B cell (primary cell): ENCODE data around the gene PTPN7. TPM values are rescaled to one million over a fixed set of nuclear protein-coding genes. Genes with fewer than 3 reads are reported as not detected.
A peak's percentile ranks its signal among the peaks of the same experiment; 100 is the strongest.

Source experiments
- ATAC-seq: fragments of 200-7000 bp; cut with Tn5 transposase; one replicate; pipeline ENCODE4 v1.10.0; 2021; ENCODE audit warnings: low read depth, mild to moderate bottlenecking, moderate number of reproducible peaks, moderate library complexity
- CTCF ChIA-PET: fragments of 350-600 bp; sonication (Branson Sonifier 250); formaldehyde crosslinking; loops from one replicate; lab custom pipeline; 2021; ENCODE audit warnings: antibody characterized with exemption, inconsistent platforms; lab: Charles Lee
- POLR2A ChIA-PET: fragments of 350-600 bp; sonication (Branson Sonifier 250); formaldehyde crosslinking; loops from one replicate; lab custom pipeline; 2021; ENCODE audit warnings: antibody characterized with exemption; lab: Charles Lee
- DNase-seq: peaks from one replicate; pipeline ENCODE4 v3.0.0; 2013
- H2AFZ ChIP-seq: 2 replicates; pipeline ENCODE4 v1.6.1; 2012; ENCODE audit warnings: mild to moderate bottlenecking, low read depth, low read length; ENCODE audit not compliant: insufficient read depth, poor library complexity, severe bottlenecking
- H3K27ac ChIP-seq, 2 donors: 1 replicate in 1 of 2; 2 replicates in 1 of 2; pipeline ENCODE4 v1.5.1; 2012 to 2013; ENCODE audit warnings: low read length in 2 of 2, mild to moderate bottlenecking in 2 of 2, moderate library complexity in 1 of 2
- H3K27me3 ChIP-seq, 4 experiments: fragments of 200-600 bp in 1 of 4; sonication (generic) in 1 of 4; replicated peaks in 1 of 4; 1 replicate in 2 of 4; 2 replicates in 2 of 4; pipeline versions ENCODE4 v1.6.1 to v1.7.0; 2013 to 2016; ENCODE audit warnings: low read length in 3 of 4, mild to moderate bottlenecking in 2 of 4, mixed read lengths in 1 of 4, moderate library complexity in 1 of 4; ENCODE audit not compliant: insufficient read depth in 4 of 4, control insufficient read depth in 3 of 4; ENCODE audit errors: control extremely low read depth in 1 of 4
- H3K36me3 ChIP-seq, 2 experiments: replicated peaks in 1 of 2; 1 replicate in 1 of 2; 2 replicates in 1 of 2; pipeline versions ENCODE4 v1.6.1 to v1.7.1; 2013; ENCODE audit warnings: low read length in 1 of 2; ENCODE audit not compliant: insufficient read depth in 2 of 2, control insufficient read depth in 1 of 2; ENCODE audit errors: control extremely low read depth in 1 of 2, extremely low read depth in 1 of 2
- H3K4me1 ChIP-seq, 2 donors: fragments of 200-600 bp in 1 of 2; sonication (generic) in 1 of 2; 1 replicate in 1 of 2; 2 replicates in 1 of 2; pipeline versions ENCODE4 v1.5.1 to v1.6.1; 2013 to 2017; ENCODE audit warnings: low read length in 2 of 2; ENCODE audit not compliant: control insufficient read depth in 2 of 2, insufficient read depth in 2 of 2
- H3K4me2 ChIP-seq: replicated peaks from 2 replicates; pipeline ENCODE3; 2012; ENCODE audit warnings: mild to moderate bottlenecking, low read depth, low read length; ENCODE audit not compliant: poor library complexity, severe bottlenecking
- H3K4me3 ChIP-seq, 5 experiments: fragments of 200-600 bp in 1 of 5; sonication (generic) in 1 of 5; 1 replicate in 3 of 5; 2 replicates in 2 of 5; pipeline versions ENCODE4 v1.5.1 to v1.7.0; 2011 to 2016; ENCODE audit warnings: low read length in 4 of 5, mild to moderate bottlenecking in 4 of 5, low read depth in 2 of 5, control low read depth in 1 of 5, moderate library complexity in 1 of 5; ENCODE audit not compliant: insufficient read depth in 1 of 5; ENCODE audit errors: control extremely low read depth in 1 of 5, extremely low read depth in 1 of 5
- H3K79me2 ChIP-seq: fragments of 200-600 bp; sonication (generic); one replicate; pipeline ENCODE4 v1.6.0; 2016; ENCODE audit warnings: low read length; ENCODE audit not compliant: control insufficient read depth, insufficient read depth
- H3K9ac ChIP-seq: fragments of 200-600 bp; sonication (generic); 2 replicates; pipeline ENCODE4 v1.6.1; 2017; ENCODE audit warnings: mild to moderate bottlenecking, low read length, moderate library complexity
- H3K9me3 ChIP-seq, 3 donors: one replicate each; pipeline versions ENCODE4 v1.6.1 to v1.7.1; 2013; ENCODE audit warnings: low read length in 2 of 3; ENCODE audit not compliant: control insufficient read depth in 2 of 3, insufficient read depth in 1 of 3; ENCODE audit errors: control extremely low read depth in 1 of 3
- H4K20me1 ChIP-seq: 2 replicates; pipeline ENCODE4 v1.6.0; 2012; ENCODE audit warnings: mild to moderate bottlenecking, low read length; ENCODE audit not compliant: insufficient read depth, control insufficient read depth, poor library complexity, severe bottlenecking
- H3K27ac Mint-ChIP-seq: one replicate; pipeline ENCODE4 v1.8.0; 2021; ENCODE audit warnings: mixed read lengths
- H3K27me3 Mint-ChIP-seq: one replicate; pipeline ENCODE4 v1.8.0; 2021; ENCODE audit warnings: mixed read lengths
- H3K4me1 Mint-ChIP-seq: one replicate; pipeline ENCODE4 v1.8.0; 2021; ENCODE audit warnings: mixed read lengths
- H3K4me3 Mint-ChIP-seq: one replicate; pipeline ENCODE4 v1.8.0; 2021; ENCODE audit warnings: mixed read lengths
- H3K9me3 Mint-ChIP-seq: one replicate; pipeline ENCODE4 v1.8.0; 2022; ENCODE audit warnings: mixed read lengths; ENCODE audit not compliant: insufficient read depth
- CTCF ChIP-seq: fragments of 200-600 bp; IDR thresholded peaks from one replicate; pipeline ENCODE4 v1.8.0; 2022; ENCODE audit warnings: antibody characterized with exemption, mild to moderate bottlenecking
- EZH2 ChIP-seq: IDR thresholded peaks from 2 replicates; pipeline ENCODE4 v1.6.1; 2012; ENCODE audit warnings: borderline replicate concordance, low read depth, mild to moderate bottlenecking, moderate library complexity, low read length; ENCODE audit not compliant: insufficient read depth, poor library complexity, severe bottlenecking
- WGBS: methylation state at CpG from one replicate; pipeline ENCODE4 v1.1.5; 2013; ENCODE audit warnings: missing lambda C conversion rate; ENCODE audit not compliant: insufficient coverage; 5-methylcytosine and 5-hydroxymethylcytosine counted together
- intact Hi-C: fragments of 100-400 bp; cut with micrococcal nuclease; formaldehyde crosslinking; loops from one replicate; pipeline ENCODE4 v1.10.0; 2022
- polyA minus RNA-seq: library from RNA; depleted of rRNA, polyadenylated mRNA; stranded (reverse); fragments of >200 nt; gene quantifications from 2 replicates; pipeline ENCODE4 v1.2.3, GENCODE V29; 2012
- polyA plus RNA-seq: library from polyadenylated mRNA; depleted of rRNA; stranded (reverse); fragments of >200 nt; gene quantifications from 2 replicates; pipeline ENCODE4 v1.2.3, GENCODE V29; 2012
- total RNA-seq, 2 donors: library from RNA; stranded (reverse); fragments of 120-200 nt in 1 of 2; gene quantifications; 1 replicate in 1 of 2; 2 replicates in 1 of 2; pipeline versions ENCODE4 v1.2.3 to v1.2.4, GENCODE V29; 2013 to 2022

Gene PTPN7
- total RNA-seq: 16.0 and 16.5 TPM in 2 replicates
- 33.3 TPM for total RNA-seq (2013)
- 37.5 and 53.0 TPM in 2 replicates for polyA plus RNA-seq
- 43.9 and 51.0 TPM in 2 replicates for polyA minus RNA-seq

GRCh38 chr1:202160377-202160940 lies at the start of gene PTPN7:
Gene PTPN7 (minus strand): TSS chr1:202160602. CDS start chr1:202159402, 1,200 bp downstream.
- peak; percentile 56 for ATAC-seq
- no peaks in the 10 kb centered on the region for H3K9me3 ChIP-seq
- peak within 1 kb of the TSS; percentile 91 for H3K4me2 ChIP-seq
- H3K9ac ChIP-seq: peak within 1 kb of the TSS; percentile 83
- H2AFZ ChIP-seq: peak within 1 kb of the TSS; percentile 69
- H3K9me3 Mint-ChIP-seq: no peaks in the 10 kb centered on the region
- H3K27ac Mint-ChIP-seq: peak within 1 kb of the TSS; percentile 94
- intact Hi-C loops: loop anchor here (1.0 to 10.0 kb wide), 7 partner anchors 16 to 804 kb away; partner anchors contain the start of genes ARL8A, CSRP1, CYB5R1 and IPO9
- CTCF ChIA-PET: interaction anchor here (0.8 to 2.0 kb wide), 14 partner anchors 9 to 560 kb away, joined by 3 to 11 read pairs (median 4); partner anchors contain the start of gene LGR6
- peak; percentile 82 for DNase-seq
- H3K4me1 ChIP-seq: peaks cover 66 to 77% of the 10 kb centered on the region in 2 donors
- POLR2A ChIA-PET: interaction anchor here (0.9 to 1.3 kb wide), 2 partner anchors 17 to 181 kb away, joined by 3 read pairs; partner anchors contain the start of gene UBE2T
- peaks cover 83% of the 10 kb centered on the region for H3K4me1 Mint-ChIP-seq
- H3K36me3 ChIP-seq: peaks cover 7 to 23% of the 10 kb centered on the region in 2 experiments
- TF ChIP-seq EZH2 (no peak), CTCF (peak; percentile 69)
- H3K4me3 ChIP-seq: peak within 1 kb of the TSS; percentile 69 to 92 (median 73)
- H3K4me3 Mint-ChIP-seq: peak within 1 kb of the TSS; percentile 93
- H4K20me1 ChIP-seq: peaks cover 7% of the 10 kb centered on the region
- H3K27ac ChIP-seq: peak within 1 kb of the TSS; percentile 89 to 93
- no peaks in the 10 kb centered on the region for H3K27me3 ChIP-seq
- H3K79me2 ChIP-seq: peaks cover 40% of the 10 kb centered on the region
- no peaks in the 10 kb centered on the region for H3K27me3 Mint-ChIP-seq
- WGBS: 6% methylated on average over 15 of the region's 17 CpGs

DNA sequence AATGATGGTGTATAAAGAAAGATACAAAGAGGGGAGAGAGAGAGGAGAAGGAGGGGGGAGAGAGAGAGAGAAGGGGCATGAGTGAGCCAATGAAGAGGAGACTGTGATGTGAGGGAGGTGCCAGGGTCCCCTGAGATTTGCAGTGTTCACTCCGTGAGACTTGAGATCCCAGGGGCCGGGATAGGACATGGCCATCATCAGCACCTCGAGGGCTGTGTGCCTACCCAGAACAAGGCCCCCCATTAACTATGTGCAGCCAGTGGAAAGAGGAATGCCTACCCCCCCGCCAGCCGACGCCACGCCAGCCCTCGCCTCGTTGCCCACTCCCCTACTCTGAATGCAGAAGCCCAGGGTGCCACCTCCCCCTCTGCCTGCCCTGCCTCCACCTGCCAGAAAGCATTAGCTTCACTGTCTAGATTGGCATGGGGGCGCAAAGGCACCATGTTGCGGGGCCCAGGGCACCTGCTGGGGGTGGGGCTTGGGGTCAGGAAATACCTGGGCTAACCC lies 48.0 kb upstream of the PTPN7 start:
- intact Hi-C loops: no loop called here

More for the DNA sequence above, 48.0 kb upstream of the PTPN7 start:
- Histone ChIP-seq H3K4me3 (no peak overlapping the region), H3K27ac (no peak overlapping the region), H4K20me1 (no peaks in the 10 kb centered on the region), H3K79me2 (no peaks in the 10 kb centered on the region), H3K27me3 (peaks cover 0 to 57% (median 8%) of the 10 kb centered on the region in 4 experiments), H3K9ac (no peak overlapping the region), H3K36me3 (no peaks in the 10 kb centered on the region), H3K4me2 (no peak overlapping the region), H3K9me3 (no peaks in the 10 kb centered on the region), H2AFZ (no peak overlapping the region), H3K4me1 (peaks cover 5 to 7% of the 10 kb centered on the region in 2 donors)
- TF ChIP-seq EZH2: no peak
- TF ChIP-seq CTCF: no peak
- no peak for ATAC-seq
- CTCF ChIA-PET: no interaction called here
- H3K27ac Mint-ChIP-seq: no peak overlapping the region
- no peaks in the 10 kb centered on the region for H3K9me3 Mint-ChIP-seq
- H3K27me3 Mint-ChIP-seq: peaks cover 36% of the 10 kb centered on the region
- 85% methylated on average over 11 of the region's 11 CpGs for whole genome bisulfite sequencing
- no peak for DNase-seq
- H3K4me3 Mint-ChIP-seq: no peak overlapping the region
- peaks cover 2% of the 10 kb centered on the region for H3K4me1 Mint-ChIP-seq
- POLR2A ChIA-PET: no interaction called here
